Left forelimb (tissue), 1 donor: ENCODE measurements around the gene KDM4F.

Source experiments
- DNase-seq: peaks from one replicate; pipeline ENCODE4 v3.0.0-alpha.2; 2018; ENCODE audit warnings: low spot score

Gene KDM4F

DNA sequence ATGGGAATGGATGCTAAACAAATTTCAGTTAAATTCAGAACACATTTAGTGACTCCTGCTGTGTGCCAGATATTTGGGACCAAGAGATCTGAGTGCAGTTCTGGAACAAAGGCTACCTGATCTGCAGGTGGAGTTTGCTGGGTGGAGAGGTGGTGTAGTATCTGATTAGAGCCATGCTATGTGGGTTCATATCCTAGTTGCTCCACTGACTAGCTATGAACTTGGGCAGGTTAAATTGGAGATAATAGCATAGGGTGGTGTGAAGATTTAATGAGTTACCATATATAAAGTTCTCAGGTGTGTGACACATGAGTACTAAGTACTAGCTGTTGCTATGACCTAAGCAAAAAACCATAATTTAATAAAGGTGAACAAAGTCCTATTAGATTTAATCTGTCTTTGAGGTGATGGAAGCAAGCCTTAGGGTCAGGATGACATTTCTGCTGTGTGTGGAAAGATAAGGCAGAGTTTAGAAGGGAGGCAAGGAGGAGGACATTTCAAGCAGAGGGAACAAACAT is 42.5 kb downstream of the KDM4F start:
- DNase-seq, result no peak

DNA sequence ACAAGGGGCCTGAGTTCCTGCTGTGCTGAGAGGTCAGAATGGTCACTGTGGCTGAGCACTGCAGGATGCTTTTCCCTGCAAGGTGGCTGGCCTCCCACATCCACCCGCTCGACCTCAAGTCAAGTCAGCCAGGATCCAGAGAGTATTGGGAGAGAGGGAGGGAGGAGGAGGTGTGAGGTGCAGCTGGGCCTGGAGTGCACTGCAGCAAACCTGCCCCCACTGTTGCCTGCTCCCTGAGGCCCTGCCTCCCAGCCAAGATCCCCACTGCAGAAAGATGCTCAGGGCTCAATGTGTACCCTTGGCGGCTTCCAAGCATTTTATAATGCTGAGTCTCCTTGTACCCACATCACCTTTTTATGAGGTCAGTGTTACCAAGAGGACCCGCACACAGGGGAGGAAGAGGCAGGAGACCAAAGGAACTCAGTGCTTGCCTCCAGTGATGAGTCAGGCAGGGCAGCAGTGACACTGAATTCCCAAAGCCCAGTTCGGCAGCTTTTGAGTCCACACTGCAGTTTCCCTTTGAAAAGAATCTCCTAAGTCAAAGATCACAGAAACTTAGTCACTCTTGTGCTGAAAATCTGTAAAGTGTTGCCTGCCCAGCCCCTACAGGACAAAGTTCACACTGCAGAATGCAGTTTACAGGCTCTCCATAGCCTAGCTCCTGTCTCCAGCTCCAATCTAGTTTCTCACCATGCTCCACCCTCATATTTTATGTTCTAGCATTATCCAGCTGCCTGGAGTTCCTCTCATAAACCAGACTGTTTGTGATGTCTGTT is 43.5 kb downstream of the KDM4F start:
- DNase-seq, result no peak

DNA sequence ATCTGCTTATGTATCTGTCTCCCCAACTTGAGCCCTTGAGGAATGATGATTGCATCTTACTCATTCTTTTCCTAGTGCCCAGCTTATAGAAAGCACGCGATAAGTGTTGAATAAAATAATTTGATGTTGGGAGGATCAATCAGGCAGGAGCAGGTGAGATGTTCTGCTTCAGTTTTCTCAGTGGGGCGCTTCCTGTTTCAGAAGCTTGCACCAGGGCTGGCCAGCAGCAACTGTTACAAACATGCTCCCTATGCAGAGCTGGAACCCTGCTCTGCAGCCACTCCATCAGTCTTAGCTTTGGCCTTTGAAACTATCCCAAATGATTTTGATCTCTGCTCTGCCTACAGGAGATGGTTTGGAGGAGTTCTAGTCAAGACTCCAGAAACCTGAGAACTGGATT is 44.3 kb downstream of the KDM4F start:
- no peak for DNase-seq

DNA sequence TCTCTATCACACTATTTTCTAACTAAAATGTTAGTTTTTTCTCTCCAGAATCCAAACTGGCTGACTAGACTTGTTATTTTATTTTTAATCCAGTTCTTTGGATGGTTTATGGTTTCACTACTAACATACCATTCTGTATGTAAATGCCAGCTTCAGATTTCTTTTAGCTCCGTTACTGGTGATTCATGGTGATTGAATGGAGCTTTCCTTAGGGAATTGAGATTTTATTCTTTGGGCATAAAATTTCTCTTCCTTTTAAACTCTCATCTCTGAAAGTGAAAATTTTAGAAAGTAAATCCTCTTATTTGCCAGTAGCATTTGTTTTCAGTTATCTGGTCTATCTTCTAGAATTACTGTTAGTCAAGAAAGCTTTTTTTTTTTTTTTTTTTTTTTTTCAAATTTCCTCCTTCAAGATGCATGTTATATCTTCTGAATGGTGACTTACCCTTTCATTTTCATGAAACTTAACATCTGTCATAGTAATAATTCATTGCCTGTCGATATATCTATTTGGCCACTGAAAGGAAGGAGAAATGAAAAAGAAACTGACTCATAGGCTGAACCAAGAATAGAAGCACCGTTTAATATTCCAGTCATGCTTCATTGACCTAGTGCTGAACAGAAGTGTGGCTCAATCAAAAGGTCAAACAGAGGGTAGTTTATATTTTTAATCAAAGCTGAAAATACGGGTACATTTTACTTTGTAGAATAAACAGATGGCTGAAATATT is 46.8 kb downstream of the KDM4F start:
- no peak for DNase-seq

DNA sequence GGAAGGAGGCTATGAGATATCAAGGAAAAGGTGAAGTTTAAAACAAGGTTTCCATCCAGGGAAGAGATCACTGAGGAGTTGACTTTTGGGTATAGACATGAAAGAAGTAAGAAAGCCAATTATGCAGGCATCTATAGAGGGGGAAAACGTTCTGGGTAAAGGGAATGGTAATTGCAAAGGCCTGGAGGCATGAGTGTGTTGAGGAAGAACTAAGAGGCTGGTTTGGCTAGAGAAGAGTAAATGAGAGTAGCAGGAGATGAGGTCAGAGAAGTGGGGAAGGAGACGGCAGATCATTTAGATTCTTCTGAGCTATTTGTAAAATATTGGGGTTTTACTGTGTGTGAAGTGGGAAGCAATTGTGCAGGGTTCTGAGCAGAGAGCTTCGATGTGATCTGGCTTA is 48.0 kb downstream of the KDM4F start:
- no peak for DNase-seq

DNA sequence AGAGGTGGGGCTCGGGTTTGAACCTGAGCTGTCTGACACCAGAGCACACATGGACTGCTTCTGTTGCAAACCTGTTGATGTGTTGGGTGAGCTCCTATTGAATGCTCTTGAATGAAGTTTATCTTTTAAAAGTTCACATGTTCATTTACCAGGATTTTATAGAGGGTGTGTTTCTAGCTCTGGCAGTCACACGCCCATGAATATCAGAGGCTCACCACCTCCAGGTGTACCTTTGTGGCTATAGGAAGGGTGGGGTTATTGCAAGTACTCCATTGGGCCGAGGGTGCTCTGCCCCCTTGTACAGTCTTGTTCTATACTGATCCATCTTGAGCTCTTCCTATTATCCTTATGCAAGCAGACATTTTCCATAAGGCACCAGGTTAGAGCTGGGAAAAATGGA is 49.6 kb downstream of the KDM4F start:
- no peak for DNase-seq

DNA sequence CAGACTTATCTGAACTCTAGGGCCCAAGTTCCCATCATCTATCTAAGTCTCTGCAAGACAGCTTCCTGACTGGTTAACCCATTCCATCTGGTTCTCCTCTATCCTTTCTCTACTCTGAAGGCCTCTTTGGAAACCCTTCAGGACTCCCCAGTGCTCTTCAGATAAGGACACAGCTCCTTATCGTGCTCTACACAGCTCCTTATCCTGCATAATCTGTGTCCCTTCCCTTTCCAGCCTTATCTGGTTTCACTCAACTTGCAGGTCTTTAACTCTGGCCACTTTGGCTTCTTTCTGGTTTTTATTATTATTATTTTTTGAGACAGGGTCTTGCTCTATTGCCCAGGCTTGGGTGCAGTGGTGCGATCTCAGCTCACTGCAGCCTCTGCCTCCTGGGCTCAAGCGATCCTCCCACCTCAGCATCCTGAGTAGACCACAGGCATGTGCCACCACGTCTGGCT is 51.0 kb downstream of the KDM4F start:
- DNase-seq, result no peak
